Type B pancreatic cell (in vitro differentiated cells): ENCODE results near the gene TRAPPC5. TPM values are rescaled to one million over a fixed set of nuclear protein-coding genes. Genes with fewer than 3 reads are reported as not detected.

ENCODE experiments used
- DNase-seq: peaks from one replicate; pipeline ENCODE4 v3.0.0; 2021; ENCODE audit warnings: mixed read lengths; ENCODE audit not compliant: unreplicated experiment; ENCODE audit errors: extremely low spot score
- H3K27ac Mint-ChIP-seq: 2 replicates; pipeline ENCODE4 v1.8.0; 2021; ENCODE audit warnings: mild to moderate bottlenecking, mixed read lengths
- H3K27me3 Mint-ChIP-seq: 2 replicates; pipeline ENCODE4 v1.8.0; 2021; ENCODE audit warnings: mixed read lengths
- H3K36me3 Mint-ChIP-seq: 2 replicates; pipeline ENCODE4 v1.8.0; 2021; ENCODE audit warnings: mixed read lengths
- H3K4me1 Mint-ChIP-seq: one replicate; pipeline ENCODE4 v1.8.0; 2021; ENCODE audit warnings: mixed read lengths; ENCODE audit not compliant: unreplicated experiment
- H3K4me3 Mint-ChIP-seq: 2 replicates; pipeline ENCODE4 v1.8.0; 2021; ENCODE audit warnings: mild to moderate bottlenecking, mixed read lengths
- H3K9me3 Mint-ChIP-seq: 2 replicates; pipeline ENCODE4 v1.8.0; 2021; ENCODE audit warnings: mixed read lengths
- total RNA-seq: library from RNA; stranded (reverse); gene quantifications from 2 replicates; pipeline ENCODE4 v1.2.1, GENCODE V29; 2021; ENCODE audit warnings: low replicate concordance
- TF ChIP-seq, protein P1 (sequence below): fragments of 200-600 bp; sonication (generic); conservative IDR thresholded peaks from 2 replicates; pipeline ENCODE4 v1.5.0; 2021; ENCODE audit warnings: antibody characterized with exemption, mild to moderate bottlenecking

Gene TRAPPC5
- total RNA-seq, 1 donor from 2014 or later, result 92.6 TPM

GRCh38 chr19:7692417-7693088, 11.9 kb downstream of the TRAPPC5 start:
- no peaks in the 10 kb centered on the region for H3K36me3 Mint-ChIP-seq
- TF ChIP-seq, protein P1, sequence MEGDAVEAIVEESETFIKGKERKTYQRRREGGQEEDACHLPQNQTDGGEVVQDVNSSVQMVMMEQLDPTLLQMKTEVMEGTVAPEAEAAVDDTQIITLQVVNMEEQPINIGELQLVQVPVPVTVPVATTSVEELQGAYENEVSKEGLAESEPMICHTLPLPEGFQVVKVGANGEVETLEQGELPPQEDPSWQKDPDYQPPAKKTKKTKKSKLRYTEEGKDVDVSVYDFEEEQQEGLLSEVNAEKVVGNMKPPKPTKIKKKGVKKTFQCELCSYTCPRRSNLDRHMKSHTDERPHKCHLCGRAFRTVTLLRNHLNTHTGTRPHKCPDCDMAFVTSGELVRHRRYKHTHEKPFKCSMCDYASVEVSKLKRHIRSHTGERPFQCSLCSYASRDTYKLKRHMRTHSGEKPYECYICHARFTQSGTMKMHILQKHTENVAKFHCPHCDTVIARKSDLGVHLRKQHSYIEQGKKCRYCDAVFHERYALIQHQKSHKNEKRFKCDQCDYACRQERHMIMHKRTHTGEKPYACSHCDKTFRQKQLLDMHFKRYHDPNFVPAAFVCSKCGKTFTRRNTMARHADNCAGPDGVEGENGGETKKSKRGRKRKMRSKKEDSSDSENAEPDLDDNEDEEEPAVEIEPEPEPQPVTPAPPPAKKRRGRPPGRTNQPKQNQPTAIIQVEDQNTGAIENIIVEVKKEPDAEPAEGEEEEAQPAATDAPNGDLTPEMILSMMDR, result no peak
- H3K4me1 Mint-ChIP-seq, result no peaks in the 10 kb centered on the region
- no peak for DNase-seq
- no peak overlapping the region for H3K4me3 Mint-ChIP-seq
- H3K27ac Mint-ChIP-seq, result no peak overlapping the region
- peaks cover 5% of the 10 kb centered on the region for H3K27me3 Mint-ChIP-seq
- H3K9me3 Mint-ChIP-seq, result no peaks in the 10 kb centered on the region

DNA sequence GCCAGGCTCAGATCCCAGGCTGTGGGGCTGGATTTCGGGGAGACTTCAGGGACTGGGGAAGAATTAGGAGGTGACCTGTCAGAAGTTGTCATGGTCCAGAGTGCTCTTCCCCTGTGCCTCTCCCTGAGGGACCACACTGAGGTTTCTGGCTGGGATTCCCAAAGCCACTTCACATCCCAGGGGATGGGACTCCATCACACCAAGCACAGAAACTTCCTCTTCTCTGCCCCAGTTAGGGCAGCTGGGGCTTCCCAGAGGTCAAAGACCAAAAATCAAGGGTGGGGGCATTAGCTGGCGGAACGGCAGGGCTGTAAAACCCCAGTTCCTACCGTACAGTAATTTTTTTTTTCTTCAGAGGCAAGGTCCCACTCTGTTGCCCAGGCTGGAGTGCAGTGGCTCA, 13.9 kb downstream of the TRAPPC5 start:
- no peak overlapping the region for H3K27ac Mint-ChIP-seq
- H3K4me3 Mint-ChIP-seq, result no peak overlapping the region
- no peak for DNase-seq
- H3K9me3 Mint-ChIP-seq, result no peaks in the 10 kb centered on the region
- H3K36me3 Mint-ChIP-seq, result no peaks in the 10 kb centered on the region
- TF ChIP-seq, protein P1, result no peak
- peaks cover 11% of the 10 kb centered on the region for H3K27me3 Mint-ChIP-seq
- no peaks in the 10 kb centered on the region for H3K4me1 Mint-ChIP-seq

GRCh38 chr19:7697721-7698287, 17.2 kb downstream of the TRAPPC5 start:
- DNase-seq, result no peak
- H3K9me3 Mint-ChIP-seq, result no peaks in the 10 kb centered on the region

GRCh38 chr19:7698583-7698982, 17.9 kb downstream of the TRAPPC5 start:
- H3K4me1 Mint-ChIP-seq, result no peaks in the 10 kb centered on the region

More at GRCh38 chr19:7697721-7698287, 17.2 kb downstream of the TRAPPC5 start:
- no peaks in the 10 kb centered on the region for H3K4me1 Mint-ChIP-seq
- TF ChIP-seq, protein P1, result no peak
- no peak overlapping the region for H3K27ac Mint-ChIP-seq
- H3K4me3 Mint-ChIP-seq, result no peak overlapping the region
- peaks cover 23% of the 10 kb centered on the region for H3K27me3 Mint-ChIP-seq
- no peaks in the 10 kb centered on the region for H3K36me3 Mint-ChIP-seq

GRCh38 chr19:7699003-7699402, 18.4 kb downstream of the TRAPPC5 start:
- Mint-ChIP-seq H3K27me3 (peaks cover 27% of the 10 kb centered on the region), H3K36me3 (no peaks in the 10 kb centered on the region)

More at GRCh38 chr19:7698583-7698982, 17.9 kb downstream of the TRAPPC5 start:
- TF ChIP-seq, protein P1, result no peak
- Mint-ChIP-seq H3K27ac (no peak overlapping the region), H3K27me3 (peaks cover 24% of the 10 kb centered on the region), H3K9me3 (no peaks in the 10 kb centered on the region), H3K36me3 (no peaks in the 10 kb centered on the region), H3K4me3 (no peak overlapping the region)
- DNase-seq, result no peak

More at GRCh38 chr19:7699003-7699402, 18.4 kb downstream of the TRAPPC5 start:
- TF ChIP-seq, protein P1, result no peak
- Mint-ChIP-seq H3K4me3 (no peak overlapping the region), H3K4me1 (no peaks in the 10 kb centered on the region), H3K9me3 (no peaks in the 10 kb centered on the region), H3K27ac (no peak overlapping the region)
- DNase-seq, result no peak
